Right lobe of liver (tissue), 4 donors: Measurements from ENCODE around the gene SLC1A2.

Experiments used
- POLR2A ChIP-seq: fragments of 450-650 bp; IDR thresholded peaks from one replicate; pipeline ENCODE4 v1.6.1; 2017; ENCODE audit warnings: antibody characterized with exemption, mild to moderate bottlenecking
- TF ChIP-seq, protein P1 (sequence below), 4 donors: fragments of 200-600 bp in 3 of 4; fragments of 450-650 bp in 1 of 4; IDR thresholded peaks; one replicate each; pipeline versions ENCODE4 v1.5.1 to v1.8.0; 2016 to 2022; ENCODE audit warnings: antibody characterized with exemption in 4 of 4, mild to moderate bottlenecking in 2 of 4
- donor health status: DM: no; HTN: no; CAD: no.
- donor health status: DM: no; HTN: no; CAD: no.
- donor health status: DM: no; HTN: yes; CAD: no.

DNA sequence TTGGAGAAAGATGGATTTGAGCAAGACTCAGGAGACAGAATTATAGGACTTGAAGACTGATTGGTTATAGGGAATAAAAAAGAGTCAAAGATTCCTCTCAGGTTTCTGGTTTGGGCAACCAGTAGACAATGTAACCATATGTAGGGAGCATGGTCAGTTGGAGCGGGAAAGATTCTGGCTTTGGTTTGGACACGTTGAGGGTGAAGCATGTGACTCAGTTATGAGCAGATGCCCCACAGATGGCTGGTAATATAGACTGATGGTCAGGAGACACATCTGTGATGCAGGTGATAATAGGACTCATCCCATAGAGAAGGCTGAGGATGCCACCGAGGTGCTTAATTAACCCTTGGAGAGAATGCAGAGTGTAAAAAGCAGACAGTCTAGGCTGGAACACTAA, 148.3 kb downstream of the SLC1A2 start:
- TF ChIP-seq POLR2A, result no peak
- TF ChIP-seq, protein P1, sequence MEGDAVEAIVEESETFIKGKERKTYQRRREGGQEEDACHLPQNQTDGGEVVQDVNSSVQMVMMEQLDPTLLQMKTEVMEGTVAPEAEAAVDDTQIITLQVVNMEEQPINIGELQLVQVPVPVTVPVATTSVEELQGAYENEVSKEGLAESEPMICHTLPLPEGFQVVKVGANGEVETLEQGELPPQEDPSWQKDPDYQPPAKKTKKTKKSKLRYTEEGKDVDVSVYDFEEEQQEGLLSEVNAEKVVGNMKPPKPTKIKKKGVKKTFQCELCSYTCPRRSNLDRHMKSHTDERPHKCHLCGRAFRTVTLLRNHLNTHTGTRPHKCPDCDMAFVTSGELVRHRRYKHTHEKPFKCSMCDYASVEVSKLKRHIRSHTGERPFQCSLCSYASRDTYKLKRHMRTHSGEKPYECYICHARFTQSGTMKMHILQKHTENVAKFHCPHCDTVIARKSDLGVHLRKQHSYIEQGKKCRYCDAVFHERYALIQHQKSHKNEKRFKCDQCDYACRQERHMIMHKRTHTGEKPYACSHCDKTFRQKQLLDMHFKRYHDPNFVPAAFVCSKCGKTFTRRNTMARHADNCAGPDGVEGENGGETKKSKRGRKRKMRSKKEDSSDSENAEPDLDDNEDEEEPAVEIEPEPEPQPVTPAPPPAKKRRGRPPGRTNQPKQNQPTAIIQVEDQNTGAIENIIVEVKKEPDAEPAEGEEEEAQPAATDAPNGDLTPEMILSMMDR (IDR thresholded peaks at IDR 0.05), result no peak
